Stimulated activated CD4-positive, alpha-beta T cell treated with anti-CD3 and anti-CD28 coated beads, Interleukin-4, amount 100 ng/mL, for 24 hours (primary cell): Measurements from ENCODE around the gene ITGB7.
"Not testable (repeated sequence)": the region's sequence is repeated elsewhere in the genome, so short reads cannot be mapped to it uniquely, and the experiment has no call there.

Experiments
- DNase-seq: peaks from one replicate; pipeline ENCODE4 v3.0.0-alpha.2; 2020

ITGB7 gene

GRCh38 chr12:53215497-53215896 is 8.4 kb upstream of the ITGB7 start:
- no peak for DNase-seq

- DNase-seq, result no peak
These were observed 7.8 kb upstream of the ITGB7 start for GRCh38 chr12:53214687-53215455.

- DNase-seq, result no peak
These were observed 7.2 kb upstream of the ITGB7 start for GRCh38 chr12:53214221-53214620.

- peak; percentile 87 for DNase-seq
These were observed 6.3 kb upstream of the ITGB7 start for GRCh38 chr12:53213348-53213747.

GRCh38 chr12:53212931-53213330 is 5.9 kb upstream of the ITGB7 start:
- DNase-seq, result no peak

GRCh38 chr12:53211476-53212381 is 4.7 kb upstream of the ITGB7 start:
- DNase-seq, result no peak

GRCh38 chr12:53210843-53211242 is 3.8 kb upstream of the ITGB7 start:
- no peak for DNase-seq

GRCh38 chr12:53208877-53209463 is 1.9 kb upstream of the ITGB7 start:
- DNase-seq, result peak; percentile 33

GRCh38 chr12:53208435-53208834 is 1.4 kb upstream of the ITGB7 start:
- no peak for DNase-seq

- peak; percentile 77 for DNase-seq
These were observed 1.2 kb downstream of the ITGB7 start for GRCh38 chr12:53205747-53206419.

GRCh38 chr12:53204351-53204750 is 2.7 kb downstream of the ITGB7 start:
- no peak for DNase-seq

GRCh38 chr12:53202316-53202715 is 4.7 kb downstream of the ITGB7 start:
- DNase-seq, result not testable (repeated sequence)

GRCh38 chr12:53201639-53202038 is 5.4 kb downstream of the ITGB7 start:
- no peak for DNase-seq

GRCh38 chr12:53201177-53201541 is 5.9 kb downstream of the ITGB7 start:
- no peak for DNase-seq

- DNase-seq, result peak; percentile 55
These were observed 6.4 kb downstream of the ITGB7 start for GRCh38 chr12:53200458-53201176.

- no peak for DNase-seq
These were observed 7.0 kb downstream of the ITGB7 start for GRCh38 chr12:53200107-53200457.

GRCh38 chr12:53199700-53200099 is 7.4 kb downstream of the ITGB7 start:
- no peak for DNase-seq

GRCh38 chr12:53198486-53199110 is 8.5 kb downstream of the ITGB7 start:
- DNase-seq, result no peak

- DNase-seq, result no peak
These were observed 9.9 kb downstream of the ITGB7 start for GRCh38 chr12:53197011-53197640.

GRCh38 chr12:53196486-53196885 is 10.6 kb downstream of the ITGB7 start:
- DNase-seq, result no peak
